Epithelial cell of prostate (primary cell): ENCODE results near the gene DGCR6L.
"Not testable (repeated sequence)": the region's sequence is repeated elsewhere in the genome, so short reads cannot be mapped to it uniquely, and the experiment has no call there.

Experiments used
- DNase-seq: peaks from one replicate; pipeline ENCODE4 v3.0.0-alpha.2; 2011; ENCODE audit warnings: low read depth, low spot score
- H3K27ac ChIP-seq: fragments of 450-650 bp; 2 replicates; pipeline ENCODE4 v1.5.1; 2017; ENCODE audit warnings: mild to moderate bottlenecking

The DGCR6L gene

GRCh38 chr22:20328569-20328930, 8.7 kb upstream of the DGCR6L start:
- not testable (repeated sequence) for H3K27ac ChIP-seq, DNase-seq

- DNase-seq, H3K27ac ChIP-seq: not testable (repeated sequence)
These were observed 6.1 kb upstream of the DGCR6L start for GRCh38 chr22:20325996-20326395.

- H3K27ac ChIP-seq = no peak overlapping the region
- DNase-seq = no peak
These were observed 4.3 kb upstream of the DGCR6L start for GRCh38 chr22:20324139-20324516.

GRCh38 chr22:20321552-20322211, 1.8 kb upstream of the DGCR6L start:
- not testable (repeated sequence) for H3K27ac ChIP-seq, DNase-seq

GRCh38 chr22:20320659-20321551, 1.0 kb upstream of the DGCR6L start:
- peak overlapping the region; percentile 48 for H3K27ac ChIP-seq
- DNase-seq = not testable (repeated sequence)

- no peak for DNase-seq
- peak overlapping the region; percentile 48 for H3K27ac ChIP-seq
These were observed 667 bp downstream of the DGCR6L start for GRCh38 chr22:20319041-20319744.

- DNase-seq, H3K27ac ChIP-seq: not testable (repeated sequence)
These were observed 1.7 kb downstream of the DGCR6L start for GRCh38 chr22:20318043-20318688.

GRCh38 chr22:20317402-20318042, 2.3 kb downstream of the DGCR6L start:
- not testable (repeated sequence) for H3K27ac ChIP-seq, DNase-seq

GRCh38 chr22:20316844-20317401, 2.9 kb downstream of the DGCR6L start:
- DNase-seq = no peak
- no peak overlapping the region for H3K27ac ChIP-seq

- no peak for DNase-seq
- no peak overlapping the region for H3K27ac ChIP-seq
These were observed 3.5 kb downstream of the DGCR6L start for GRCh38 chr22:20316217-20316843.

GRCh38 chr22:20315337-20316216, 4.3 kb downstream of the DGCR6L start:
- no peak overlapping the region for H3K27ac ChIP-seq
- no peak for DNase-seq

GRCh38 chr22:20314741-20315336, 5.0 kb downstream of the DGCR6L start:
- DNase-seq, H3K27ac ChIP-seq: not testable (repeated sequence)

- H3K27ac ChIP-seq, DNase-seq: not testable (repeated sequence)
These were observed 5.7 kb downstream of the DGCR6L start for GRCh38 chr22:20314206-20314605.

GRCh38 chr22:20313306-20314077, 6.4 kb downstream of the DGCR6L start:
- H3K27ac ChIP-seq, DNase-seq: not testable (repeated sequence)

- DNase-seq = no peak
These were observed 7.3 kb downstream of the DGCR6L start for GRCh38 chr22:20312396-20313191.

More at GRCh38 chr22:20312396-20313191, 7.3 kb downstream of the DGCR6L start:
- no peak overlapping the region for H3K27ac ChIP-seq
